COLO668 (cell line): ENCODE measurements around the gene ZMYND10.

Source experiments
- DNase-seq: peaks from one replicate; lab custom pipeline; 2025; ENCODE audit not compliant: unreplicated experiment; lab: John Stamatoyannopoulos, UW

ZMYND10 gene

DNA sequence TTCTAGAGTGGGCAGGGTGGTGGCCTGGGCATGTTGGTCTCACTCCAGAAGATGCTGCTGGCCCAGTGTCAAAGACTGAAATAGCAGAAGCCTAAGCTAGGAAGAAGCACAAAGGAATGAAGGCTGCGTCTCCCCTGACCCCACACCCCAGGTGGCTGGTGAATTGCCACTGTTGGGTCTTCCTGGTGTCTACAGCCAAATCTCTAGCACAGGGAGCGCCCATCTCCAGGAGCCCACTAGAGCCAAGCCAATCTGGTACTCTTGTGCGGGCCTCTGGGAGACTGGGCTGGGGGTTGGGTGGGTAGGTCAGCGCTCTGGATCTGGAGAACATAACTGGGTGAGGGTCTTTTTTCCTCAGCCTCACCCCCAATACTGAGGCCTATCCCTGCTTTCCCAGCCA lies 18.4 kb downstream of the ZMYND10 start:
- no peak for DNase-seq

- DNase-seq, result no peak
Observed at GRCh38 chr3:50326182-50326541, 19.4 kb downstream of the ZMYND10 start.

GRCh38 chr3:50325497-50326181 lies 19.9 kb downstream of the ZMYND10 start:
- DNase-seq, result no peak

DNA sequence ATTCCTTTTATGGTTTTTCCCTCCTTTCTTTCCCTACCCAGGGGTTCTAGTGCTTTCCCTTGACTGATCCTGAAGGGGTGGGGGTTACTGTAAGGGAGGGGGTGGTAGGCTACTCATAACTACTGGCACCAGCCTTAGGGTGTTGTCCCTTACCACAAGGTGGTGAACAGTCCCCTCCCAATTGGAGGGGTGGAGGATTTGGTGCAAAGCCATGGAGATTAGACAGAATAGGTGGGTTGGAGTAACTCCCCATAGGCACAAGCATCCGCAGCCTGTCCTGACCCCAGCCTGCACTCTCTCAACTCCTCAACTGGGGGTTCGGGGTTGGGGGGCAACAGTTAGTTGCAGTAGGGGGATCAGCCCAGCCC lies 20.4 kb downstream of the ZMYND10 start:
- no peak for DNase-seq

DNA sequence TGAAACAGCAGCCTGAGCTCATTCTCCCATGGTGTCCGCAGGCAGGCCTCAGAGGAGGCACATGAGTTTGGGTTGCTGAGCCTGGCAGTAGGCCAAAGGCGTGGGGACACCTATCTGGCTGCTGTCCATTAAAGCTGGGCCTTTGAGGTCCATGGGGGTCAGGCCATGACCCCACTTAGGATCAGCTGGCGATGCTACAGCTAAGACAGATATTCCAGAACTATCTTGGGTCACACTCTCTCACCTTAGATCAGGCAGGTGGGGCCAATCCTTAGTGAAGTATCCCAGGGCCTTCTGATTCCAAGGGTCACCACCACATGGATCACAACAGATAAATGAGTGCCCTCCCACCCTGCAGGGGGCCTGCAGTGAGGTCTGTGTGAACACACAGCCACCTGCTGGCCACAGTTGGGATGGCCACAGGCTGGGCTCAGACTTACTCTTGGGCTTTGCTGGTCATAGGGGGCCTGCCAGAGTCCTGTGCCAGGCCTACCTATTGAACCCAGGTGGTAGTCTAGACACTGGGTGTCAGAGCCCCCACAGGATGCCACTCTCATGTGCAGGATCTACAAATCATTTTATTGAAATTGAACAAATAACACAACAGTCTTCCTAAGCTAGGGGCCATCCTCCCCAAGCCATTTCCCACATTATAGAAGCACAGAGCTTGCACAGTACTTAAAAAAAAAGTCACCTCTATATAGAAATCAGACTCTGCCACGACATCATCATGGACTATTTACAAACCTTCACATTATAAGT lies 21.0 kb downstream of the ZMYND10 start:
- DNase-seq, result peak; percentile 65

- no peak for DNase-seq
Observed at GRCh38 chr3:50323614-50324199, 21.8 kb downstream of the ZMYND10 start.

- peak; percentile 60 for DNase-seq
Observed at GRCh38 chr3:50323092-50323600, 22.4 kb downstream of the ZMYND10 start.

DNA sequence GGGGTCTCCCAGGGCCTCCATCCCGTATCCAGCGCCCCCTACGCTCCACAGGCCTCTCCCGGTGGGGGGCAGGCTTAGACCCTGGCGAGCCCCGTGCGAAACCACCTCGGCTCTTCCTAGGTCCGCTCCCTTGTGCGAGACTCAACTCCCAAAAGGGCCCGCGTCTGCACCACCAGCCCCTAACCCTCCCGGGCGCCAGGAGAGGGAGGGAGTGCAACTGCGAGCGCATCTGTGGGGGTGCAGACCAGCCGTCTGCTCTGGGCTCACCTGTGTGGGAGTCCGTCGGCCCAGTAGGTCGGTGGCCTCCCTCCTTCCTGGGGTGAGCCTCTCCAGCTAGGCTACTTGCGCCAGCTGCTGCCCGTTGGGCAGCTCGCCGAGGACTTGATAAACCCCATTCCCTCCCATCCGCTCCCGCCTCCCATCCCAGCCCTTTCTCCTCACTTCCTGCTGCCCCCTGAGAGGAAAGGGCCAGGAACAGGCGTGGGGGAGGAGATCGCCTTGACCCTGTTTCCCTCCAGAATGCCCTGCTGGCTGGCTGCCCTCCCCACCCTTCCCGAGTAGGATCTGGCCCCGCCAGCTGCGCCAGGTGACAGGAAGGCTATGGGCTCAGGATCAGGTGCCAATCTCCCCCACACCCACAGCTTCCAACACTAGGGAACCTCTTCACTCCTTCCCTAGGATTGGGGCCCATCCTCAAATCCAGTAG lies 23.0 kb downstream of the ZMYND10 start, which contains the start of gene HYAL2:
Gene HYAL2, minus strand, starts transcription at position 360 of the 706 bp plus-strand sequence. CDS start 2,256 bp downstream, outside the sequence.
- peak; percentile 78 for DNase-seq

DNA sequence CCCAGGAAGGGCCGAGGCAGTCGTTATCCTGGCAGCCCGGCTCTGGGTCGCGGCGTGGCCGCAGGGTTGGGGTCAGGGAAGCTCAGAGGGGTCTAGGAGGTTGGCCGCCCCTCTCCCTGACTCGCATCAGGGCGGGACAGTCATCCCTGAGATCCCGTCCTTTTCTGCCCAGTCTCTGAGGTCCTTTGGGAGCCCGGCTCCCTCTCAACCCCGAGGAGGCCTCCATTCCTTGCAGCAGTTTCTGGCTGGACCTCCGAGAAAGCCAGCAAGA lies 23.5 kb downstream of the ZMYND10 start:
- no peak for DNase-seq

- DNase-seq, result peak; percentile 86
Observed at GRCh38 chr3:50321336-50322114, 24.0 kb downstream of the ZMYND10 start.

DNA sequence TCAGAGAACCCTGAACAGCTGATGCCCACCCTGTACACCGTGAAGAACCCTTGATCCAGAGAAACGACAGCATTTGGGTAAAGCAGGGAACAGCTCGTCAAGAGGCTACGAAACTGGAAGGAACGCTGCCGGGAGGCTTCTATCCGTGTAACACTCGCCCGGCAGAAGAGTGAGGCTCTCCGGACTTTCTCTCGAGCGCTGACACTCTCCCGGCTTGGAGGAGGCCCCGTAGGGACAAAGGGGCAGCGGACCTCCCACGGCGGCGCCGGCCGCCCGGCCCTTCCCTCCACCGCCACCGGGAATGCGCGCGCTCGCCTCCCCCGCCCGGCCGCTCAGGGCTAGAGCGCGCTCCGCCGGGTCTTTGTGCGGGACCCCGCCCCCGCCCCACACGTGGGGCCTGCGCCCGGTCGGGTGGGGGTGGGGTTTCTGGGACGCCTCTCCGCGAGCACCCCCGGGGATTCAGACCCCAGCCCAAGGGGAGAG lies 24.6 kb downstream of the ZMYND10 start:
- DNase-seq, result peak; percentile 66

DNA sequence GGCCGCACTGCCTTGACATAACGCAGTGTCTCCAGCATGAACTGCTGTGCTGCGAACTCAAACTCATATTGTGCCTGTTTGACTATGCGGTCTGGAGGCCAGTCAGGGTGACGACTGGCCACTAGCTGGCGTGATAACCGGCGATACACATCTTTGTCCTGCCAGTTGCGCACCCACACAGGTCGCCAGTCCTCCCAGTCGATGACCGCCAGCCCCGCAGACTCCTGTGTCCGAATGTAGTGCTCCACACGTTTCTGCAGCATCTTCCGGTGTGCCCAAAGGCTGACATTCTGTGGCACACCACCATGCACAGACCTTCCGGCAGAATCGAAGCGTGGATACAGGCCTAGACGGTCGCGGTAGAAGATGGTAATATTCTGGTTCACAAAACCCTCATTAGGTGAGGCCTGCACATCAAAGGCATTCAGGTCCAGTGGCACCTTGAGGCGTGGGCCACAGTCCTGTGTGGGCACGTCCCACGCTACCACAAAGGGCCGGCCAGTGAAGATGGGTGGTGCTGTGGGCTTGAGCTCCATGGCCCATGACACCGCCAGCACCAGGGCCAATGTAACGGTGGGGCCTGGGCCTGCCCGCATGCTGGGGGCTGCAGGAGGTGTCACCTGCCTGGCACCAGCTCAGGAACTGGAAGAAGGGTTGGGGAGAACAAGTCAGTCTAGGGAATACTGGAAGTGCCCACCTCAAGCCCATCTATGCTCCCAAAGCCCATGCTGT lies 25.5 kb downstream of the ZMYND10 start:
- DNase-seq, result no peak

GRCh38 chr3:50319181-50319893 lies 26.2 kb downstream of the ZMYND10 start:
- no peak for DNase-seq

DNA sequence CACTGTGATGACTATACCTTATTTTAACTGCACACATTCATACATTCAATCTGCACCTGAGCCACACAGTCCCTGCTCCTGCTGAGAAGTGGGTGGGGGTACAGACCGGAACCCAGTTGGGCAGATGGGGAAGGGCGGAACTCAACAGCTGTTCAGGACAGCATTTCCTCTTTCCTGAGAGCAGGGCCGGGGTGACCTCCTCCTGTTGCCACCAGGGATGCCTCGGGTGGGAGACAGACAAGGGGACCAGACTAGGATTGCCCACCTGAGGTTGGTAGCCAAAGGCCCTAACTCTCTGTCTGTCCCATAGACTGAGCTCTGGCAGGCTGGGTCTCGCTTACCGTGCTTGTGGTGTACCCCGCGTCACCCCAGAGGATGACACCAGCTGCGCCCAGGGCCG lies 26.9 kb downstream of the ZMYND10 start:
- no peak for DNase-seq

DNA sequence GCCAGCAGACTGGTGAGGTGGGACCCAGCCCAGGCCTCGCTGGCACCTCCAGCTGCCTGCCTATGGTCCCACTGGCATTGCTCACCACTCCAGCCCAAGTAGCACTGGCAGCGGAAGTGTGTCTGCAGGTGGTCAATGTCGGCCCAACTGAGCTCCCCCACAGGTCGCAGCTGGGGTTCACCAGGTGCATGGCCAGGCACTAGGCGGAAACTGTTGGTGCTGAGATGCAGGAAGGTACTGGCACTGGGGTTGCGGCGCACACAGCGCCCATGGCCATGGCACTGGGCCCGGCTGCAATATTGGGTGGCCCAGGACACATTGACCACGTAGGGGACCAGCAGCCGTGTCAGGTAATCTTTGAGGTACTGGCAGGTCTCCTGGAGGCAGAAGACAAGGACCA lies 27.4 kb downstream of the ZMYND10 start:
- no peak for DNase-seq

DNA sequence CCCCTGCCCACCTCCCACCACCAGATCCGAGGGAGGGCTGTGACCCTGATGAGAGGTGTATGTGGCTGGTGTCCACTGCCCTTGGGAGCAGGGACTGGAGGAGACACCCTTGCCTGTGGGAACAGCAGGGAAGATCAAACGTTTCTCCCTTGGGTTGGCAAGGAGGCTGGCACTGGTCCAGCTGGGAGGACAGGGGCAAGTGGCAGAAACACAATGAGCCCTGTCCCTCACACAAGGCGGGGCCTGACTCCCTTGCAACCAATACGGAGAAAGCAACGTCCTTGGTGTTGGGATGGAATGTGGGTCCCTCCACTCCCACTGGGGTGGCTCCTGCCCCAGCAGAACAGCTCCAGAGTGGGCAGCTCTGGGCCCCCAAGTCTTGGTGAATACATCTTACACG lies 28.2 kb downstream of the ZMYND10 start:
- DNase-seq, result peak; percentile 15

GRCh38 chr3:50316657-50317242 lies 28.8 kb downstream of the ZMYND10 start:
- DNase-seq, result peak; percentile 32

GRCh38 chr3:50314816-50315215 lies 30.7 kb downstream of the ZMYND10 start:
- no peak for DNase-seq

GRCh38 chr3:50314342-50314741 lies 31.2 kb downstream of the ZMYND10 start:
- DNase-seq, result no peak
